GM12878 (cell line): ENCODE data around the gene ATP13A5. TPM values are rescaled to one million over a fixed set of nuclear protein-coding genes. Genes with fewer than 3 reads are reported as not detected.

Experiments used
- ATAC-seq: fragments of 200-7000 bp; cut with Tn5 transposase; 3 replicates; pipeline ENCODE4 v1.9.1; 2020; ENCODE audit warnings: mild to moderate bottlenecking, moderate library complexity
- BruUV-seq: library from RNA; stranded (reverse); fragments of 400-500 nt; replicated peaks from 2 replicates; lab custom pipeline; 2021; lab: Mats Ljungman, UMichigan
- CTCF ChIA-PET: fragments of 300-600 bp; sonication (Branson Sonifier 250); formaldehyde crosslinking; extraction: SDS; loops from one replicate; lab custom pipeline; 2021; ENCODE audit warnings: inconsistent platforms; lab: Yijun Ruan, JAX
- POLR2A ChIA-PET: fragments of 350-600 bp; formaldehyde crosslinking; extraction: SDS; loops from one replicate; lab custom pipeline; 2021; ENCODE audit warnings: inconsistent platforms; lab: Charles Lee
- RAD21 ChIA-PET: fragments of 300-600 bp; sonication (Branson Sonifier 250); formaldehyde crosslinking; loops from one replicate; lab custom pipeline; 2023; ENCODE audit warnings: antibody characterized with exemption; ENCODE audit not compliant: unreplicated experiment; lab: Charles Lee
- SMC1A ChIA-PET: fragments of 300-600 bp; sonication (Branson Sonifier 250); formaldehyde crosslinking; loops from one replicate; lab custom pipeline; 2023; ENCODE audit not compliant: unreplicated experiment, uncharacterized antibody; lab: Charles Lee
- DNase-seq: peaks from one replicate; pipeline ENCODE4 v3.0.0-alpha.2; 2011; ENCODE audit warnings: low read depth, low spot score
- FAIRE-seq: peaks from 3 replicates; lab custom pipeline; 2011; peaks lifted over from hg19 to GRCh38; lab: Jason Lieb, UNC
- H2AFZ ChIP-seq: 2 replicates; pipeline ENCODE4 v1.6.0; 2011; ENCODE audit warnings: low read depth, low read length, control low read depth; ENCODE audit not compliant: control insufficient read depth
- H3K27ac ChIP-seq: 2 replicates; pipeline ENCODE4 v1.5.1; 2011; ENCODE audit warnings: control low read depth; ENCODE audit not compliant: control insufficient read depth, insufficient read depth
- H3K27me3 ChIP-seq, 2 experiments: replicated peaks in 1 of 2; 2 replicates each; pipeline versions ENCODE4 v1.6.0 to v1.6.1; 2011; ENCODE audit warnings: low read length in 1 of 2; ENCODE audit not compliant: control insufficient read depth in 2 of 2, insufficient read depth in 2 of 2
- H3K36me3 ChIP-seq, 2 experiments: 2 replicates each; pipeline ENCODE4 v1.5.1; 2011; ENCODE audit warnings: low read length in 1 of 2; ENCODE audit not compliant: control insufficient read depth in 2 of 2, insufficient read depth in 2 of 2
- H3K4me1 ChIP-seq: 2 replicates; pipeline ENCODE4 v1.6.1; 2011; ENCODE audit warnings: mild to moderate bottlenecking, low read length, moderate library complexity, mixed read lengths; ENCODE audit not compliant: control insufficient read depth, insufficient read depth
- H3K4me2 ChIP-seq: 2 replicates; pipeline ENCODE4 v1.6.0; 2011; ENCODE audit warnings: control low read depth; ENCODE audit not compliant: control insufficient read depth, insufficient read depth
- H3K4me3 ChIP-seq: fragments of 200-600 bp; sonication (generic); 2 replicates; pipeline ENCODE4 v1.5.1; 2016
- H3K79me2 ChIP-seq: 2 replicates; pipeline ENCODE4 v1.6.0; 2011; ENCODE audit warnings: low read length; ENCODE audit not compliant: control insufficient read depth, insufficient read depth
- H3K9ac ChIP-seq: 2 replicates; pipeline ENCODE4 v1.8.0; 2011; ENCODE audit warnings: low read length, control low read depth, mixed read lengths; ENCODE audit not compliant: control insufficient read depth, insufficient read depth
- H3K9me3 ChIP-seq: replicated peaks from 3 replicates; pipeline ENCODE4 v1.5.1; 2011; ENCODE audit warnings: mild to moderate bottlenecking, low read length; ENCODE audit not compliant: control insufficient read depth, insufficient read depth
- H4K20me1 ChIP-seq: 2 replicates; pipeline ENCODE4 v1.6.0; 2011; ENCODE audit not compliant: control insufficient read depth, insufficient read depth
- CHD4 ChIP-seq: fragments of 200-600 bp; sonication (generic); IDR thresholded peaks from 2 replicates; pipeline ENCODE4 v1.6.1; 2016; ENCODE audit warnings: mild to moderate bottlenecking
- CREM ChIP-seq: IDR thresholded peaks from 2 replicates; pipeline ENCODE4 v1.6.1; 2014; ENCODE audit warnings: antibody characterized with exemption, low read depth
- EGR1 ChIP-seq, 2 experiments: IDR thresholded peaks; 1 replicate in 1 of 2; 2 replicates in 1 of 2; pipeline ENCODE4 v1.6.1; 2011 to 2012; ENCODE audit warnings: low read depth in 2 of 2, low read length in 2 of 2, borderline replicate concordance in 1 of 2, mild to moderate bottlenecking in 1 of 2, moderate library complexity in 1 of 2
- FOXK2 ChIP-seq: fragments of 450-650 bp; IDR thresholded peaks from 2 replicates; pipeline ENCODE4 v1.6.1; 2017; ENCODE audit warnings: mild to moderate bottlenecking, moderate library complexity
- GABPA ChIP-seq: IDR thresholded peaks from 2 replicates; pipeline ENCODE4 v1.6.1; 2014; ENCODE audit warnings: antibody characterized with exemption, low read depth, mild to moderate bottlenecking, inconsistent platforms
- JUNB ChIP-seq: IDR thresholded peaks from 2 replicates; pipeline ENCODE4 v1.6.1; 2016; ENCODE audit warnings: antibody characterized with exemption, mild to moderate bottlenecking
- NFIC ChIP-seq: IDR thresholded peaks from 2 replicates; pipeline ENCODE4 v1.6.1; 2012; ENCODE audit warnings: low read depth, mild to moderate bottlenecking, inconsistent platforms, low read length, moderate library complexity
- NKRF ChIP-seq: fragments of 450-650 bp; conservative IDR thresholded peaks from 2 replicates; pipeline ENCODE4 v1.6.1; 2017; ENCODE audit warnings: mild to moderate bottlenecking, moderate library complexity
- PAX5 ChIP-seq: IDR thresholded peaks from 2 replicates; pipeline ENCODE4 v1.6.1; 2011; ENCODE audit warnings: low read depth, low read length, borderline replicate concordance
- POU2F2 ChIP-seq: IDR thresholded peaks from 3 replicates; pipeline ENCODE4 v1.6.1; 2011; ENCODE audit warnings: low read depth, mild to moderate bottlenecking, low read length, borderline replicate concordance
- RUNX3 ChIP-seq: IDR thresholded peaks from 2 replicates; pipeline ENCODE4 v1.6.1; 2012; ENCODE audit warnings: low read length, inconsistent platforms
- SIX5 ChIP-seq: IDR thresholded peaks from 2 replicates; pipeline ENCODE4 v1.6.1; 2011; ENCODE audit warnings: mild to moderate bottlenecking, low read depth, low read length, moderate library complexity; ENCODE audit not compliant: severe bottlenecking
- ZBTB11 ChIP-seq: fragments of 450-650 bp; formaldehyde crosslinking; IDR thresholded peaks from 2 replicates; pipeline ENCODE4 v1.5.0; 2022; ENCODE audit warnings: mild to moderate bottlenecking, missing genetic modification characterization
- ZZZ3 ChIP-seq: IDR thresholded peaks from 2 replicates; pipeline ENCODE4 v1.6.1; 2011; ENCODE audit warnings: low read depth; ENCODE audit not compliant: control insufficient read depth, insufficient read length
- WGBS: methylation state at CpG from one replicate; pipeline ENCODE4 v1.1.6; 2016; ENCODE audit warnings: low lambda C conversion rate; ENCODE audit not compliant: insufficient replicate concordance, insufficient coverage; ENCODE audit errors: missing lambda C conversion rate; 5-methylcytosine and 5-hydroxymethylcytosine counted together
- in situ Hi-C: fragments of 300-500 bp; cut with MboI; formaldehyde crosslinking; loops from 9 replicates; pipeline ENCODE4 v1.14.3; 2018; ENCODE audit warnings: mixed read lengths
- intact Hi-C: fragments of 100-400 bp; cut with micrococcal nuclease; formaldehyde crosslinking; loops from one replicate; pipeline ENCODE4 v1.14.2; 2022; ENCODE audit not compliant: unreplicated experiment
- polyA plus RNA-seq, 11 experiments: library from polyadenylated mRNA; depleted of rRNA in 4 of 11; unstranded in 6 of 11; stranded (reverse) in 5 of 11; fragments of >200 nt; fragmentation: Nextera tagmentation in 4 of 11; fragmentation: Illumina TruSeq in 1 of 11; extraction: Ambion mirVana in 4 of 11; extraction: Trizol in 1 of 11; gene quantifications; 1 replicate in 1 of 11; 2 replicates in 10 of 11; pipeline versions ENCODE4 v1.2.1 to v1.2.3, GENCODE V29; 2011 to 2016; ENCODE audit warnings: inconsistent platforms in 2 of 11, missing spikeins in 2 of 11, low read depth in 1 of 11
- total RNA-seq, 4 experiments: library from RNA; depleted of rRNA in 3 of 4; stranded (reverse); fragments of >200 nt in 3 of 4; fragmentation: Illumina TruSeq in 1 of 4; extraction: Trizol in 1 of 4; gene quantifications; 2 replicates each; pipeline versions ENCODE4 v1.2.1 to v1.2.3, GENCODE V29; 2013 to 2021

ATP13A5 gene
- total and polyA plus RNA-seq, 10 of the 15 experiments (the other 5 are each of a cell fraction or from before 2014, with no cell fraction given) = not detected

DNA sequence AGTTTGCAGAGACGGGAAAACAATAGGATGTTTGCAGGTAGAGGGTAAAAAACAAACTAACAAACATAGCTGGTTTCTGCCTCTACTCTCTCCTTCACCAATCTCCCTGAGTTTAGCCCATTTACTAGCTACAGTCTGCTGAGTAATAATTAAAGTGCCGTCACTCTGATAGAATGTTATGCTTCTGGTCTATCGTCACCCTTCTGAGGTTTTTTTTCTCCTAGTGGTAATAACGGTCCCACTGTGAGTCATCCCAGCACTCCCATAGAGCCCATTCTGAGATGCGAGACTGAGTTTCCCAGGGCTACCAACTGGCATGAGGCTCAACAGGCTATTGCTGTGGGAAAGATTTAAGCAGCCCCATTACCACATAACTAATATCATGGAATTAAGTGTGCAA is 81.1 kb downstream of the ATP13A5 start:
- Histone ChIP-seq H2AFZ (no peak overlapping the region), H3K9ac (no peak overlapping the region), H3K4me1 (no peaks in the 10 kb centered on the region), H3K79me2 (no peaks in the 10 kb centered on the region), H3K27ac (no peak overlapping the region), H3K4me2 (no peak overlapping the region), H3K27me3 (no peaks in the 10 kb centered on the region), H4K20me1 (no peaks in the 10 kb centered on the region), H3K9me3 (no peaks in the 10 kb centered on the region), H3K4me3 (no peak overlapping the region), H3K36me3 (no peaks in the 10 kb centered on the region)
- in situ Hi-C loops = no loop called here
- FAIRE-seq = no peak
- ChIA-PET SMC1A (interaction anchor here (0.9 kb wide), 1 partner anchor 9 kb away, joined by 3 read pairs; no protein-coding TSS in a partner anchor), CTCF (interaction anchor here (1.0 kb wide), 1 partner anchor 92 kb away, joined by 3 read pairs; no protein-coding TSS in a partner anchor), POLR2A (no interaction called here), RAD21 (no interaction called here)
- WGBS = 1% methylated on average over 5 of the region's 5 CpGs
- peak; percentile 32 for ATAC-seq
- BruUV-seq = no TSS peak
- no peak for DNase-seq
- TF ChIP-seq CREM = no peak
- TF ChIP-seq PAX5 = no peak
- peak; percentile 61 for TF ChIP-seq RUNX3
- TF ChIP-seq JUNB = peak; percentile 72
- no peak for TF ChIP-seq EGR1 (IDR thresholded peaks at IDR 0.05; ENCODE audit: borderline replicate concordance in 1 of 2, low read depth in 2 of 2, low read length in 2 of 2)
- intact Hi-C loops = loop anchor here (10.0 kb wide), 1 partner anchor 427 kb away; no protein-coding TSS in a partner anchor

DNA sequence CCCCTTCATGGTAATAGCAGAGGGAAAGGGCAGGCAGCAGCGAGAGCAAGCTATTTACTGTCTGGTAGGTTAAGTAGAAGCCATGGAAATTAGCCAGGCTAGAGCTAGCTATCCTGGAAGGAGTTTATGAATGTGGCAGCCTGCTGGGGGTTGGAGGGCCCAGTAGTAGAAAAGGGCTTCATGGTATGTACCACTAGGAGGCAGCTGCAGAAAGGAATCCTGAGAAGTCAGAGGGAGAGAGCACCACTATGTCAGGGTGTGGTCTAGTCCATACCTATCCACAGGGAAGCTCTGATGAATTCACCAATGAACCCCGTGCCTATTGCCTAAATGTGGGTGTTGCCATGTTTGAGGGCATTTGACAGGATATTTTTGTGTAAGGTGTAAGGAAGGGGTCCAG is 82.6 kb downstream of the ATP13A5 start:
- Histone ChIP-seq H3K4me3 (no peak overlapping the region), H3K27ac (no peak overlapping the region), H3K9me3 (no peaks in the 10 kb centered on the region), H3K79me2 (no peaks in the 10 kb centered on the region), H4K20me1 (no peaks in the 10 kb centered on the region), H3K9ac (no peak overlapping the region), H3K36me3 (no peaks in the 10 kb centered on the region), H3K4me1 (no peaks in the 10 kb centered on the region), H2AFZ (no peak overlapping the region), H3K4me2 (no peak overlapping the region), H3K27me3 (no peaks in the 10 kb centered on the region; a peak in 1 of 4 replicates)
- SMC1A ChIA-PET = no interaction called here
- FAIRE-seq (no peak), DNase-seq (no peak), ATAC-seq (no peak)
- in situ Hi-C loops (no loop called here), intact Hi-C loops (loop anchor here (10.0 kb wide), 1 partner anchor 429 kb away; no protein-coding TSS in a partner anchor)
- CTCF ChIA-PET = no interaction called here
- WGBS = 0% methylated on average over 2 of the region's 2 CpGs
- BruUV-seq = no TSS peak
- RAD21 ChIA-PET = no interaction called here
- POLR2A ChIA-PET = no interaction called here
- TF ChIP-seq ZZZ3 (no peak), POU2F2 (no peak), FOXK2 (no peak), NFIC (no peak), ZBTB11 (CRISPR knock-in tag) (no peak), NKRF (no peak), GABPA (no peak), CHD4 (no peak), SIX5 (no peak)
